GM19438 (cell line): ENCODE measurements around the gene PRM1.

Source experiments
- ATAC-seq: cut with Tn5 transposase; IDR thresholded peaks from one replicate; pipeline ENCODE4 v1.9.1; 2021; ENCODE audit warnings: low read depth; ENCODE audit not compliant: unreplicated experiment

Gene PRM1

GRCh38 chr16:11239644-11240632 is 41.2 kb downstream of the PRM1 start:
- ATAC-seq: no peak

- ATAC-seq: no peak
Observed at GRCh38 chr16:11238272-11239202, 42.6 kb downstream of the PRM1 start.

GRCh38 chr16:11236461-11237254 is 44.5 kb downstream of the PRM1 start:
- no peak for ATAC-seq

GRCh38 chr16:11235703-11235991 is 45.5 kb downstream of the PRM1 start:
- no peak for ATAC-seq

GRCh38 chr16:11234884-11235702 is 46.0 kb downstream of the PRM1 start:
- no peak for ATAC-seq

GRCh38 chr16:11233727-11234376 is 47.3 kb downstream of the PRM1 start:
- ATAC-seq: no peak

GRCh38 chr16:11232852-11233726 is 48.0 kb downstream of the PRM1 start:
- peak; percentile 61 for ATAC-seq

GRCh38 chr16:11232302-11232851 is 48.8 kb downstream of the PRM1 start:
- ATAC-seq: no peak

GRCh38 chr16:11231367-11231970 is 49.7 kb downstream of the PRM1 start:
- no peak for ATAC-seq
